Fibroblast of peridontal ligament (primary cell): ENCODE results near the gene KREMEN2.

Experiments
- DNase-seq: peaks from one replicate; pipeline ENCODE4 v3.0.0-alpha.2; 2010; ENCODE audit errors: extremely low read depth

Gene KREMEN2

DNA sequence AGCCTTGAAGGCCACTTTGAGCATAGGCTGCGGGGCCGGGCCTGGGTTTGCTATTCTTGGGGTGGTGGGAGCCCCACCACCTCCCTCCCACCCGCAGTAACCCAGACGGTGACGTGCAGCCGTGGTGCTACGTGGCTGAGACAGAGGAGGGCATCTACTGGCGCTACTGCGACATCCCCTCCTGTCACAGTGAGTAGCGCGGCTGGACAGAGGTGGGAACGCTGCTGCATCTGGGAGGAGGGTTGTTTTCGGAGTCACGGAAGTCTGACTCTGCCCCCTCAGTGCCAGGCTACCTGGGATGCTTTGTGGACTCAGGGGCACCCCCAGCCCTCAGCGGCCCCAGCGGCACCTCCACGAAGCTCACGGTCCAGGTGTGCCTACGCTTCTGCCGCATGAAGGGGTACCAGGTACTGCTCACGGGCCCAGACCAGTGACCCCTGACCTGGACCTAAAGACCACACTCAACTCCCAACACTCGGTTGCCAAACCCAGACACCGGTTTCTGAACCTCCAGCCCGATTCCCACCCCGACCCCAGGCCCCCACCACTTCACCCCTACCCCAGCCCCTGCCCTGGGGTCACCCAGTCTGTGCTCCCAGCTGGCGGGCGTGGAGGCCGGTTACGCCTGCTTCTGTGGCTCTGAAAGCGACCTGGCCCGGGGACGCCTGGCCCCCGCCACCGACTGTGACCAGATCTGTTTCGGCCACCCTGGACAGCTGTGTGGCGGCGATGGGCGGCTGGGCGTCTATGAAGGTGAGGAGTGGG is 2.1 kb downstream of the KREMEN2 start:
- DNase-seq = no peak

DNA sequence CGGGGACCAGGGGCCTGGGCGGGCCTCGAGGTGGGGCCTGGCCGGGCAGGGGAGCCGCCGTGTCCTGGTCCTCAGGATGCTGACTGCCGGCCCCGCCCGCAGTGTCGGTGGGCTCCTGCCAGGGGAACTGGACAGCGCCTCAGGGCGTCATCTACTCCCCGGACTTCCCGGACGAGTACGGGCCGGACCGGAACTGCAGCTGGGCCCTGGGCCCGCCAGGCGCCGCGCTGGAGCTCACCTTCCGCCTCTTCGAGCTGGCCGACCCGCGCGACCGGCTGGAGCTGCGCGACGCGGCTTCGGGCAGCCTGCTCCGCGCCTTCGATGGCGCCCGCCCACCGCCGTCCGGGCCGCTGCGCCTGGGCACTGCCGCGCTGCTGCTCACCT is 2.7 kb downstream of the KREMEN2 start:
- DNase-seq = no peak

DNA sequence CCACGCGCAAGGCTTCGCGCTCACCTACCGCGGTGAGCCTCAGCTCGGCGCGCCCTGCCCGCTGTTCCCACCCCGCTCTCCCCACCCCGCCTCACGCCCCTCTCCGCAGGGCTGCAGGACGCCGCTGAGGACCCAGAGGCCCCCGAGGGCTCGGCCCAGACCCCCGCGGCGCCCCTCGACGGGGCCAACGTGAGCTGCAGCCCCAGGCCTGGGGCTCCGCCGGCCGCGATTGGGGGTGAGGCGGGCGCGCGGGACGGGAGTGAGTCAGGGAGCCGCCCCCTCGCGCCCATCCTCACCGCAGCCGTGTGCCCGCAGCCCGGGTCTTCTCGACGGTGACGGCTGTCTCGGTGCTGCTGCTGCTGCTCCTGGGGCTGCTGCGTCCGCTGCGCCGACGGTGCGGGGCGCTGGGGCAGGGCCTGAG is 3.1 kb downstream of the KREMEN2 start:
- no peak for DNase-seq

DNA sequence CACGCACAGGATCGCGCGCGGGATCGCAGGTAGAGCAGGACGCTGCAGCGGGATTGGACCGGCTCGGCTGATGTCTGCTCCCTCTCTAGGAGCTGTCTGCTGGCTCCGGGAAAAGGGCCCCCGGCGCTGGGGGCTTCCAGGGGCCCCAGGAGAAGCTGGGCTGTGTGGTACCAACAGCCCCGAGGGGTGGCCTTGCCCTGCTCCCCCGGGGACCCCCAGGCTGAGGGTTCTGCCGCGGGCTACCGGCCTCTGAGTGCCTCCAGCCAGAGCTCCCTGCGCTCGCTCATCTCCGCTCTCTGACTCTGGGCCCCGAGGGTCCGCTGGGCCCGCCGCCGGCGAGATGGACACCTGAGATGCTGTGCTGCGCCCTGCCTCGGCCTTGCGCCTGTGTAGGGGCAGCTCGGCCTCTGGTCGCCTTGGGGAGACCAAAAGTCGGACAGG is 3.7 kb downstream of the KREMEN2 start:
- no peak for DNase-seq

DNA sequence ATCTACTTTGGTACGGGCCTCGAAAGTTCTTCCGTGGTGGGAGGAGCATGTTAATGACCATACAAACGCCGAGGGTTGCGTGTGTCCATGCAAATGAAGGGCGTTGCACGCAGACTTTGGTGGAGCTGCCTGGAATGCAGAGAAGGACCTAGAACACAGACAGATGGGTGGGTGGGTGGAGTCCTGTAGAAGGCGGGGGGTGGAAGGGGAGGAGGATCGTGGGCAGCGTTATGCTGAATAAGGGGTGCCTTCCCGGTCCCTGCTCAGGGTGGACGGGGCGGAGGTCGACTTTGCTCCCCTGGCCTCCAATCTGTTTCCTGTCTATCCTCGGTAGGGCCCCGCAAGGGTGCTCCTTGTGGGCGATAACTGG is 4.3 kb downstream of the KREMEN2 start:
- DNase-seq = no peak

DNA sequence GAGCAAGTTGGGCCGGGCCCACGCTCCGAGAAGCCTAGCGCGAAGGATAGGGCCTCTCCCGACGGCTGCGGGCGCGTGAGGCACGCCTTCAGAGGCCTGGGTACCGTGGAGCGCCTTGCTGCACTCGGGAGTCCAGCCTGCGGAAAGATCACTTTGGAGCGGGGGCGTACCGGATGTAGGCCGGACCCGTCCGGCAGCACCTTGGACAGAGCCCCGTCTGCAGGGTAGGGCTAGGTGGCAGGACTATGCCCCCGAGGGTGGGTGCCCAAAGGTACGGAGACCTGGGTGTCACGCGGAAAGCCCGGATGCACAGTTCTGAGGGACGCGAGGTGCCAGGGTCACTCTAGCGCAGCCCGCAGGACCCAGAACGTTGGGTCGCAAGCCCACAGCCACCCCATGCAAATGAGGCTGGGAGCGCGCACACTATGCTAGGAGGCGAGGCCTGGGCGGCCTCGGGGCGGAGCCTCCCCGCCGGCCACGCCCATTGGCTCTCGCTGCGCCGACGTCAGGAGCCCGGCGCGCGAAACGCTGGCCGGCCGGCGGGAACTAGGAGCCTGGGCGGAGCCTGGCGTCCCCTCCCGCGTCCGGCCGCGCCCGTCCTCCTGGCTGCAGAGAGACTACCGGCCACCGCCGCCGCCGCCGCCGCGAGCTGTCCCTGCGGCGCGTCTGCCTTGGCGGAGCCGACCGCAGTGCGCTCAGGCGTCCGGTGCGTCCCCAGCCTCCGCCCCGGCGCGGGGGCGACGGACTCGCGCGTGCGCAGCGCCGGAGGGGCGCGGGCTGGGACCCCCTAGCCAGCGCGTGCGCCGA is 4.9 kb downstream of the KREMEN2 start, which contains the start of gene PAQR4:
PAQR4 (plus strand) TSS at position 611 of the 807 bp plus-strand sequence. CDS start 327 bp downstream, outside the sequence.
- DNase-seq = peak; percentile 65

DNA sequence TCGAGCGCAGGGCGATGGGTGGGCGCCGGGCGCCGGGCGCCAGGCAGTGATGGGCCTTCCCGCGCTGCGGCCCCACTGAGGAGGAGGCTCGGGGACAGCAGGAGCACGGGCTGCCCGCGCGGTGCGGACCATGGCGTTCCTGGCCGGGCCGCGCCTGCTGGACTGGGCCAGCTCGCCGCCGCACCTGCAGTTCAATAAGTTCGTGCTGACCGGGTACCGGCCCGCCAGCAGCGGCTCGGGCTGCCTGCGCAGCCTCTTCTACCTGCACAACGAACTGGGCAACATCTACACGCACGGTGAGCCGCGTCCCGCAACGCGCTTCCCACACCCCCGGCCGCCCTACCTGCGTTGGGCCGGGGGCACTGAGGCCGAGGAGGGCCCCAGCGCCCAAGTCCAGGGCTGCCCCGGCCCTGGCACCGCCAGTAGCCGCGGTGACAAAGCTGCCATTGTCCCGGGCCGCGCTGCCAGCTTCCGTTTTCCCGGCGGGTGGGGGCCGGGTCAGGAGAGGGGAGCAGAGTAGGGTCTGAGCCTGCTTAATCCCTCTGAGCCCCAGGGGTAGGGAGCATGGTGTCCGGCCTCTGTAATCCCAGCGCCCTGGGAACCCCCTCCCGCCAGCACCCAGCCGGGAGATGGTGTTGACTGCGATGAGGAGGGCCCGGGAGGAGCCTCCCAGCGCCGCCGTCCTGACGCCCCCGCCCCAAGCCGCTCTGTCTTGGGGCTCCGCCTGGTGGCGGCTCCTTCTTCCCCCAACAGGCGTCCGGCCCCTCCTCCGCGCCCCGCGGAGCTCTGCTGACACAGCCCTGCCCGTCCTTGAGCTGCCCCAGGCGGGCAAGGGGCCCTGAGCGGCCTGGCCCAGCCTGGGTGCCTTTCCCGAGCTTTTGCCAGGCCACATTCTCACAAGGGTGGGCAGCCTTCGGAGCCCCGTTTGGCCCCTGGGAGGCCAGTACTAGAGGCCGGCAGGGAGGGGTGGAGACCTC is 5.8 kb downstream of the KREMEN2 start:
- DNase-seq = peak; percentile 14

DNA sequence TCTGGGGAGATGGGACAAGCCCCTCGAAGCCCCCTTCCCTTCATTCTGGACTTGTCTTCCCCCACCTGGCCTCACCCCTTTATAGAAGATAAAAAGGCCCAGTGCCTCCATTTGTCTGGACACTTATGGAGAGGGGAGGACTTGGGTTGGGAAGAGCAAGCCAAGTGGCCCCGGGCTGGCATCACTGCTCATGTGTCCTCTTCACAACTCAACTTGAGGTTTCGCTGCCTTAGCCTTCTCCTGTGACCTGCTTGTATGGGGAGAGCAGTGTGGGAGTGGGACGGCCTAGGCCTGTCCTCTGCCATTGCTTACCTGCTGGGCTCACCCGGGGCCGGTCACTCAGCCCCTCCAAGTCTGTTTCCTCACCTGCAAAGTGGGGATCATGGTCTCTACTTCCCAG is 6.5 kb downstream of the KREMEN2 start:
- no peak for DNase-seq

DNA sequence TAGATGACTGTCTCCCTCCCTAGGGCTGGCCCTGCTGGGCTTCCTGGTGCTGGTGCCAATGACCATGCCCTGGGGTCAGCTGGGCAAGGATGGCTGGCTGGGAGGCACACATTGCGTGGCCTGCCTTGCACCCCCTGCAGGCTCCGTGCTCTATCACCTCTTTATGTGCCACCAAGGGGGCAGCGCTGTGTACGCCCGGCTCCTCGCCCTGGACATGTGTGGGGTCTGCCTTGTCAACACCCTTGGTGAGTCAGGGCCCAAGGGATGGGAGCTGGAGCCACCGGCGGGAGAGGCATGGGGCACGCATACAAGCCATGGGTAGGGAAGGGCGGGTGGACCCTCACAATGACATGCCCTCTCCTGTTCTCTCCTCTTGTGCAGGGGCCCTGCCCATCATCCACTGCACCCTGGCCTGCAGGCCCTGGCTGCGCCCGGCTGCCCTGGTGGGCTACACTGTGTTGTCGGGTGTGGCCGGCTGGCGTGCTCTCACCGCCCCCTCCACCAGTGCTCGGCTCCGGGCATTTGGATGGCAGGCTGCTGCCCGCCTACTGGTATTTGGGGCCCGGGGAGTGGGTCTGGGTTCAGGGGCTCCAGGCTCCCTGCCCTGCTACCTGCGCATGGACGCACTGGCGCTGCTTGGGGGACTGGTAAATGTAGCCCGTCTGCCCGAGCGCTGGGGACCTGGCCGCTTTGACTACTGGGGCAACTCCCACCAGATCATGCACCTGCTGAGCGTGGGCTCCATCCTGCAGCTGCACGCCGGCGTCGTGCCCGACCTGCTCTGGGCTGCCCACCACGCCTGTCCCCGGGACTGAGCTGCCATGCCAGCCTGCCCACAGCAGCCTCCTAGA is 7.3 kb downstream of the KREMEN2 start:
- DNase-seq = no peak

DNA sequence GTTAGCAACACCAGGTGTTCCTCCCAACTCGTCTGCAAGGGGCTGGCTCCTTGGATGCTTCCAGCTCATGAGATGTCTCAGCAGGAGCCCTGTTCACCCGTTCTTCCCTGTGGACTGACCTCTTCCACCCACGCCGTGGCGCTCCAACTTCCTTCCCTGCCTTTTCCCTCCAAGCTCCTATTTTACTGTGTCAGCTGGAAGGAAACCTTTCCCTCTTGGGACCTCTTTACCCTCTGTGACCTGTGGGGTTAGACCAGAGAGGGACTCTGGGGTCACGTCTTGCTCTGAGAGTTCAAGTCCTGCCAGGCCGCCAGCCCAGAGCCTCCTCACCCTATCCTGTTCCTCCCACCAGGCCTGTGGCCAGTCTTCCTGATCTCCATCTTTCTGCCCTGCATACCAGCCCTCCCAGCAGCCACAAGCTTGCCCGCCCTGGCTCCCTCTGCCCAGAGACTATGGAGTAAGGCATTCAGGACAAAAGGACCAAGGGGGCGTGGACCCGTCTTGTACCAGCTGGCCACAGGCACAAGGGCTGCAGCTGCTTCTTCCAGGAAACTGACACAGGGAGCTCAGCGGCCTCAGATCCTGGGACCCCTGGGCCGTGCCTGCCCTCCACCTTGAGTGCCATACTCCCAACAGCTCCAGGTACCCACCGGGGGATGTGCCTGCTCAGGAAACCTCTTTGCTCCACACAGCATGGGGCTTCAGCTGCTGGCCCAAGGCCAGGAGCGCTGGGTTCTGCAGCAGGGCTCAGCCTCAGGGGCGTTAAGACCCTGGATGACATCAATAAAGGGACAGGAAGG is 8.1 kb downstream of the KREMEN2 start:
- DNase-seq = no peak

DNA sequence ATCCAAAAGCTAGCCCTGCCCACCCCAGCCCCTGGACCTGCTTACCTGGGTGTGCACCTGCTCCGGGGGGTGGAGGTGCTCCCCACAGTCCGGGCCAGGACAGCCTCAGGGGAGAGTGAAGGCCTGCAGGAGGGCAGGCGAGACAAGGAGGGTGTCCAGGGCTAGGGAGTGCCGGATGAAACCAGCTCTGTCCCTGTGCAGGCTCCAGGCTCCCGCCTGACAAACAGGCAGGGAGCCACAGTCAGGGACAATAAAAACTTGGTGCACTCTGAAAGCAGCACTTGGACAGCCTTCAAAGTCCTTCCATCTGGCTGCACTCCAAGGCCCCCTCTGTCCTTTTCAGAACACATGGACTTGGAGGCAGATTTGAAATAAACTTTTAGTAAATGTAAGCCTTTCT is 9.0 kb downstream of the KREMEN2 start:
- DNase-seq = no peak

DNA sequence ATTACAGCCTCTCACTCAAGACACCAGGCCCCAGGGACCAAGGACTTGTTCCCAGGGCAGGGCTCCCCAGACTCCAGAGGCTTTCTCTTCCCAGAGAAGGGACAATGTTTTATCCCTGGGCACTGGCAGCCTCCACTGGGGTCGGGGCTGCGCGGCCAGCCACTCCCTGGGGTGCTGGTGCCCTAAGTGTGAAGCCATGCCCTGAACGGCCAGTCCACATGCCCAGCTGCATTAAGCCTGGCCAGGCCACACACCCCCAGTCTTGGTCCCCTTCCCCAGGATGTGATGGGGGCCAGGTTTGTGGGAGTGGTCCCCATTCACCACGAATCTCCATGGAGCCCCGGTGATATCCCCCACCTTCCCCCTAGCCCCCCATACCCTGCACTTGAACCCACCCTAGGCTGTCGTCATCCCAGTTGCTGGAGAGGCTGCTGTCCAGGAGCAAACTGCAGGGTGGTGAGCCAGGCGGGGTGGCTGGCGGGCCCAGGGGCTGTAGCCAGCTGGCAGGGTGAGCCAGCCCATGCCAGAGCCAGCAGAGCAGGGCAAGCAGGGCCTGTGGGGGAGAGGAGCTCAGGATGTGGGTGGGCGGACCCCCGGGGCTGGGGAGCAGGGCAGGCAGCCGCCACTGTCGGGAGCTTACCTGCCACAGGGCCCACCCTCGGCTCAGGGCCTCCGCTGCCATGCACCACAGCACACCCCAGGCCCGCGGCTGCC is 9.7 kb downstream of the KREMEN2 start:
- DNase-seq = no peak

DNA sequence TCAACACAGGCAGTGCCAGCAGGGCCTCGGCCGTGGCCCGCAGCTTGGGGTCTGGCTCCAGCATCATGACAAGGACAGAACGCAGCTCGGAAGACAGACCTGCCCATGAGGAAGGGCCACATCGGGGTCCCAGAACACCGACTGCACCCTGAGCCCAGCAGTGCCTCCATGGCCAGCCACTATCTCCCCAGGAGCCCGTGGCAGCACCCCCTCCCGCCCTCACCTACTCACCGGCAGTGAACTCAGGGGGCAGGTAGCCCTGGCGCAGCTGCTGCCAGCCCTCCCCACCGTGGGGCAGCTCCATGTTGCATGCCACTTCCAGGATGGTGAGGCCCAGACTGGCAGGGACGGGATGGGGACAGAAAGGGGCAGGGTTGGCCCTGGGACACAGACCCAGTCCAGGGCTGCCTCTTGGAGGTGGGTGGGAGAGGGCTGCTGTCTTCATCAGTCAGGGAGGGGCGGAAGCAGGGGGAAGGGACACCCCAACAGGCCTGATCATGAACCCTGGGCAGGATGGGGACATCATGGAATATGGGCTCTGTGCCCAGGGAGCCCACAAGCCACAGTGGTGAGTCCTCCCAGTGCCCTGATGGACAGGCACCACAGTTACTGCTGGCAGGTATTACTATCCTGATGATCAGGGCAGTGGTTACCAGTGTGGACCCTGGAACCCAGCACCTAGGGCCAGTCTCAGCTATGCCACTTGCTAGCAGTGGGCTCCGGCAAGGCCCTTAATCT is 10.4 kb downstream of the KREMEN2 start:
- no peak for DNase-seq

DNA sequence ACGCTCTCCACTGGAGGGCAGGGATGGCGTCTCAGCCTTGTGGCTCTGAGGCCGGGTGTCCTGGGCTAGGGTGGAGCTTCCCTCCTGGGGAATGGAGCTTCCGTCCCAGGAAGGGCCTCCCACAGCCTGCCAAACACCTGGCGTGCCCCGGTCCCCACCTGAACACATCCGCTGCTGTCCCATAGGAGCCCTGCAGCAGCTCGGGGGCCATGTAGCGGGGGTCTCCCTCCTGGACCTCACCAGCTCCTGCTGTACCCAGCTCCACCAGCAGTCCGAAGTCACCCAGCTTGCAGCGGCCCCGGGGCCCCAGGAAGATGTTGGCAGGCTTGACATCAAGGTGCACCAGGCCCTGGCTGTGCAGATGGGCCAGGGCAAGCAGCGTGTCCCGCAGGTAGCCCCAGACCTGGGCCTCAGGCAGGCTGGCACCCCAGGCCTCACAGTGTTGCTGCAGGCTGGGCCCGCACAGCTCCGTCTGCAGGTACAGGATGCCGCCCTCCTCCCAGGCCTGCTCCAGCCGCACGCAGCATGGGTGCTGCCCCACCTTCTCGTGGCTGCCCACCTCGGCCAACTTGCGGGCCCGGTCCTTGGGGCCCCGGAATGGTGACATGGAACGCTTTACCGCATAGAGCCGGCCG is 11.2 kb downstream of the KREMEN2 start:
- DNase-seq = no peak

DNA sequence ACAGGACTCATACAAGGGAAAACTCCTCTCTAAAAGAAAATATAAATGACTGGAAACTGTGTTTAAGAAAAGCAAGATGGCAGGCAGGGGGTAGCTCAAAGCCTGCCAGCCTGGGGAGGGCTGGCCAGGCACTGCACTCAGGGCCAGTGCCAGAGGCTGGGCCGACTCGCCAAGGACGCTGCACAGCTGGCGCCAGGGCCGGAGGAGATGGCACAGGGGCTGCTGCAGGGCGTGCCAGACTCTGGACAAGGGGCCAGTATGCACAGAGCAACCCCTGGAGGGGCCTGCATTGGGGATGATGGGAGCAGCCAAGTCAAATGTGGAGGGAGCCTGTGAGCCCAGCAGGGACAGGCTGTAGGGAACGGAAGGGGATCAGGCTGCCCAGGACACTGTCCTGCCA is 12.1 kb downstream of the KREMEN2 start:
- no peak for DNase-seq

DNA sequence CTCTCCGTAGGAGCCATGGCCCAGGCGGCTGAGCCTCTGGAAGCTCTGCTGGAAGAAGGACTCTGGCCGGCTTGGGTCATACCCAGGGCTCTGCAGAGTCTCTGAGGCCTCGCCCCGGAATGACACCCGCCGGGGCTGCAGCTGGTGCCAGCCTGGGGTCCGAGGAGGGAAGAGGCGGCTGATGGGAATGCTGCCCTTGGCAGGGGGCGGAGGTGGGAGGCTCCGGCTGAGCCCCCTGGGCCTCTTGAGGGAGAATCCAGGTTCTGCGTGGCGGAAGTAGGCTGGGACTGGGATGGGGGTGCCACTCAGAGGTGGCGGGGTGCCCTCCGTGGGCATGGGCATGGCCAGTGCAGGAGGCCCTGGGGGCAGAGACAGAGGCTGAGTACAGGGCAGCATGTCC is 12.6 kb downstream of the KREMEN2 start:
- no peak for DNase-seq

DNA sequence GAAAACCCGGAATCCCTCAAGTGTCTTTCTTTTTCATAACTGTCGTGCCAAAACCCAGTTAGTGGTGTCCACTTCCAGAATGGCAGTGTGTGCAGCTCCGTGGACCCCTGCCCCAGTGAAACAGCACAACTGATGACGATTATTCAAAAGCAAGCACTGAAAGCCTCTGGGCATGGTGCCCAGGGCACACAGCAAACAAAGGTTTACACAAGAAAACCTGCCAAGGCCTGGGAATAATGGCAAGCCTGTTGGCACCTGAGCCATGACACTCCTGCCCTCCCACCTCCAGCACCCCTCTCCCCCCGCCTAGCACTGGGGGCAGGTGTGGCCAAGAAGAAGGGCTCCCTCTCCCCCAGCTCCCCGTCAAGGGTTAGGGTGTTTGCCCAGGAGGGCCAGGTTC is 13.4 kb downstream of the KREMEN2 start:
- DNase-seq = no peak

DNA sequence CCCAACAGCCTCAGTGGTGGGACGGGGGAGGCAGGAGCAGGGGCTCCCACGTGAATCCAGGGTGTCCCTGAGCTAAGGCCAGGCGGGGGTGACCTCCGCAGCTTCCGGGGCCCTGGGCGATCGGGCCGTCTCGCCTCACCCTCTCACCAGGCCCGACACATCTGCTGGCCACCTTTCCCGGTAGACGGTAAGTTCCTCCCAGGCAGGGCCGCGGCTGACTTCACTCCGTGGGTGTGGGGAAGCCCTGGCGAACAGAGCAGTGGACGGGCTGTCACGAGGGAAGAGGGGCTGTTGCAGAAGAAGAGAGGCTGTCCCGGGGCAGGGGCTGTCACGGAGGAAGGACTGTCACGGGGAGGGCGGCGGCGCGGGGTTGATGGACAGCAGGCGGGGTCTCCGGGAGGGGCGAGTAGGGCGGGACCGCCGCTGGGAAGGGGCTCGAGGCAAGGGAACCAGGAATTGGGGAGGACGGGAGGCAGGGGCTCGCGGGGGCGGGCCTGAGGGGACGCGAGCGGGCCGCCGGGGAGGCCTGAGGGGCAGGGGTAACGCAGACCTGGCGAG is 15.7 kb downstream of the KREMEN2 start:
- DNase-seq = no peak
